ENCODE measurements around the gene SELENOT. TPM values are rescaled to one million over a fixed set of nuclear protein-coding genes. Genes with fewer than 3 reads are reported as not detected.

Gene SELENOT
- polyA plus RNA-seq, 3 donors = 210 to 549 (median 492) TPM

- Histone ChIP-seq H2AFZ (ENCODE audit: insufficient read depth, low read depth, low read length, poor library complexity, severe bottlenecking) (no peak overlapping the region), H3K4me3 (replicated peaks in 1 of 3; ENCODE audit: low read depth in 2 of 3, low read length in 3 of 3) (no peak overlapping the region), H3K4me2 (replicated peaks; ENCODE audit: extremely low read depth, low read length, poor library complexity, severe bottlenecking) (no peak overlapping the region), H3K79me2 (ENCODE audit: insufficient read depth, low read length) (no peaks in the 10 kb centered on the region), H3K9me3 (replicated peaks in 1 of 2; ENCODE audit: control insufficient read depth in 1 of 2, insufficient read depth in 1 of 2, low read length in 2 of 2) (no peaks in the 10 kb centered on the region), H3K27ac (ENCODE audit: low read depth in 1 of 2, low read length in 2 of 2) (no peak overlapping the region), H3K36me3 (replicated peaks in 1 of 2; ENCODE audit: control insufficient read depth in 1 of 2, insufficient read depth in 2 of 2, low read length in 2 of 2) (peaks cover 83 to 95% of the 10 kb centered on the region in 2 donors), H3K4me1 (ENCODE audit: control insufficient read depth in 1 of 2, insufficient read depth in 2 of 2, low read length in 2 of 2) (no peaks in the 10 kb centered on the region), H3K9ac (ENCODE audit: insufficient read depth, low read length, poor library complexity, severe bottlenecking) (no peak overlapping the region), H3K27me3 (ENCODE audit: control insufficient read depth in 2 of 2, insufficient read depth in 2 of 2, low read length in 2 of 2) (no peaks in the 10 kb centered on the region), H4K20me1 (ENCODE audit: insufficient read depth, low read length) (no peaks in the 10 kb centered on the region)
- Mint-ChIP-seq H3K27me3 (ENCODE audit: low read depth in 3 of 3) (no peaks in the 10 kb centered on the region), H3K4me1 (no peaks in the 10 kb centered on the region), H3K9me3 (no peaks in the 10 kb centered on the region), H3K36me3 (peaks cover 65 to 76% of the 10 kb centered on the region in 2 donors), H3K27ac (no peak overlapping the region), H3K4me3 (no peak overlapping the region)
- intact Hi-C loops (cut with micrococcal nuclease) = no loop called here
- WGBS (ENCODE audit: insufficient coverage) = no CpG with 5 or more reads among the region's 1 CpG
- no peak for TF ChIP-seq CTCF (IDR thresholded peaks at IDR 0.05)
- no peak for DNase-seq
Observed at GRCh38 chr3:150577855-150578254, 25.3 kb upstream of the SELENOT start.

DNA sequence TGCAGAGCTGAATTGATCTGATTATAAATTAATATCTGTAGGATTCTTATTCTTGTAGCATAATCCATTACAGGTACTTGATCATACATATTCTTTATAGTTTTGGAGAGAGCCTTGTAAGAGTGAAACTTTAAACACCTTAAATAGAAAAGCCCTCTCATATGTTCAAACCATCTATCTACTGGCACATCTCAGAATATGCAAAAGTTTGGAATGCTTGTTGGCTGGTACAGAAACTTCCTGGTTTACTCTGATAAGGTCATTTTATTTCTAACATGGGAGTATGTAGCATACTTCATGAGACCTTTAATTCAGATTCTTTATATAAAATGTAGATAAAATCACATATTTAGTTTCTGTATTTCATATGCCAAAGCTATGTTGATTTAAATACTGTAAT, 21.9 kb upstream of the SELENOT start:
- H3K9me3 ChIP-seq (replicated peaks in 1 of 2; ENCODE audit: control insufficient read depth in 1 of 2, insufficient read depth in 1 of 2, low read length in 2 of 2) = no peaks in the 10 kb centered on the region
- H3K27ac ChIP-seq (ENCODE audit: low read depth in 1 of 2, low read length in 2 of 2) = no peak overlapping the region
- H3K36me3 ChIP-seq (replicated peaks in 1 of 2; ENCODE audit: control insufficient read depth in 1 of 2, insufficient read depth in 2 of 2, low read length in 2 of 2) = peaks cover 84 to 96% of the 10 kb centered on the region in 2 donors
- no peak overlapping the region for H3K4me3 ChIP-seq (replicated peaks in 1 of 3; ENCODE audit: low read depth in 2 of 3, low read length in 3 of 3)
- DNase-seq = no peak
- H3K4me1 ChIP-seq (ENCODE audit: control insufficient read depth in 1 of 2, insufficient read depth in 2 of 2, low read length in 2 of 2) = no peaks in the 10 kb centered on the region
- intact Hi-C loops (cut with micrococcal nuclease) = no loop called here
- Mint-ChIP-seq H3K4me1 (no peaks in the 10 kb centered on the region), H3K27me3 (ENCODE audit: low read depth in 3 of 3) (no peaks in the 10 kb centered on the region), H3K9me3 (no peaks in the 10 kb centered on the region), H3K4me3 (no peak overlapping the region), H3K36me3 (peaks cover 64 to 75% of the 10 kb centered on the region in 2 donors), H3K27ac (no peak overlapping the region)
- no peak overlapping the region for H2AFZ ChIP-seq (ENCODE audit: insufficient read depth, low read depth, low read length, poor library complexity, severe bottlenecking)
- no peak overlapping the region for H3K9ac ChIP-seq (ENCODE audit: insufficient read depth, low read length, poor library complexity, severe bottlenecking)
- no peaks in the 10 kb centered on the region for H3K79me2 ChIP-seq (ENCODE audit: insufficient read depth, low read length)
- no peak overlapping the region for H3K4me2 ChIP-seq (replicated peaks; ENCODE audit: extremely low read depth, low read length, poor library complexity, severe bottlenecking)
- no peak for TF ChIP-seq CTCF (IDR thresholded peaks at IDR 0.05)
- no peaks in the 10 kb centered on the region for H4K20me1 ChIP-seq (ENCODE audit: insufficient read depth, low read length)
- H3K27me3 ChIP-seq (ENCODE audit: control insufficient read depth in 2 of 2, insufficient read depth in 2 of 2, low read length in 2 of 2) = no peaks in the 10 kb centered on the region
